Stimulated activated CD8-positive, alpha-beta memory T cell treated with anti-CD3 and anti-CD28 coated beads, Interleukin-15, amount 100 ng/mL, for 48 hours (primary cell): ENCODE data around the gene CAV2.
A peak's percentile ranks its signal among the peaks of the same experiment; 100 is the strongest.

Experiments used
- DNase-seq, 2 donors: peaks; one replicate each; pipeline ENCODE4 v3.0.0-alpha.2; 2020; ENCODE audit warnings: low read depth in 2 of 2

The CAV2 gene

GRCh38 chr7:116495736-116496135 lies 3.8 kb upstream of the CAV2 start:
- no peak for DNase-seq

- no peak for DNase-seq
Observed at GRCh38 chr7:116496653-116497052, 2.9 kb upstream of the CAV2 start.

GRCh38 chr7:116497708-116498107 lies 1.8 kb upstream of the CAV2 start:
- no peak for DNase-seq

GRCh38 chr7:116500078-116500853 lies 728 bp downstream of the CAV2 start:
- peak in 1 of 2 donors; percentile 42 for DNase-seq

- no peak for DNase-seq
Observed at GRCh38 chr7:116501425-116502167, 2.1 kb downstream of the CAV2 start.

GRCh38 chr7:116502201-116503096 lies 2.9 kb downstream of the CAV2 start:
- no peak for DNase-seq

- DNase-seq: no peak
Observed at GRCh38 chr7:116503835-116504234, 4.3 kb downstream of the CAV2 start.

- DNase-seq: no peak
Observed at GRCh38 chr7:116505278-116505677, 5.7 kb downstream of the CAV2 start.

- DNase-seq: no peak
Observed at GRCh38 chr7:116505823-116506222, 6.3 kb downstream of the CAV2 start.

GRCh38 chr7:116509982-116510579 lies 10.5 kb downstream of the CAV2 start:
- DNase-seq: no peak

- DNase-seq: no peak
Observed at GRCh38 chr7:116510795-116511194, 11.3 kb downstream of the CAV2 start.

GRCh38 chr7:116511552-116512519 lies 12.3 kb downstream of the CAV2 start:
- no peak for DNase-seq

GRCh38 chr7:116512520-116513188 lies 13.1 kb downstream of the CAV2 start:
- DNase-seq: no peak

- no peak for DNase-seq
Observed at GRCh38 chr7:116515584-116515983, 16.0 kb downstream of the CAV2 start.

GRCh38 chr7:116516324-116516723 lies 16.8 kb downstream of the CAV2 start:
- no peak for DNase-seq

GRCh38 chr7:116517626-116518025 lies 18.1 kb downstream of the CAV2 start:
- DNase-seq: no peak

GRCh38 chr7:116518961-116519360 lies 19.4 kb downstream of the CAV2 start:
- no peak for DNase-seq

GRCh38 chr7:116521046-116521664 lies 21.6 kb downstream of the CAV2 start:
- no peak for DNase-seq

- DNase-seq: no peak
Observed at GRCh38 chr7:116522247-116522646, 22.7 kb downstream of the CAV2 start.

GRCh38 chr7:116524221-116524608 lies 24.7 kb downstream of the CAV2 start:
- no peak for DNase-seq
